ENCODE data around the gene BTF3L4. TPM values are rescaled to one million over a fixed set of nuclear protein-coding genes. Genes with fewer than 3 reads are reported as not detected.
"Not testable (repeated sequence)": the region's sequence is repeated elsewhere in the genome, so short reads cannot be mapped to it uniquely, and the experiment has no call there.

Gene BTF3L4
- total RNA-seq (2014; rRNA removed; shearing (Covaris generic)), result 86.6 and 92.8 TPM in 2 replicates

DNA sequence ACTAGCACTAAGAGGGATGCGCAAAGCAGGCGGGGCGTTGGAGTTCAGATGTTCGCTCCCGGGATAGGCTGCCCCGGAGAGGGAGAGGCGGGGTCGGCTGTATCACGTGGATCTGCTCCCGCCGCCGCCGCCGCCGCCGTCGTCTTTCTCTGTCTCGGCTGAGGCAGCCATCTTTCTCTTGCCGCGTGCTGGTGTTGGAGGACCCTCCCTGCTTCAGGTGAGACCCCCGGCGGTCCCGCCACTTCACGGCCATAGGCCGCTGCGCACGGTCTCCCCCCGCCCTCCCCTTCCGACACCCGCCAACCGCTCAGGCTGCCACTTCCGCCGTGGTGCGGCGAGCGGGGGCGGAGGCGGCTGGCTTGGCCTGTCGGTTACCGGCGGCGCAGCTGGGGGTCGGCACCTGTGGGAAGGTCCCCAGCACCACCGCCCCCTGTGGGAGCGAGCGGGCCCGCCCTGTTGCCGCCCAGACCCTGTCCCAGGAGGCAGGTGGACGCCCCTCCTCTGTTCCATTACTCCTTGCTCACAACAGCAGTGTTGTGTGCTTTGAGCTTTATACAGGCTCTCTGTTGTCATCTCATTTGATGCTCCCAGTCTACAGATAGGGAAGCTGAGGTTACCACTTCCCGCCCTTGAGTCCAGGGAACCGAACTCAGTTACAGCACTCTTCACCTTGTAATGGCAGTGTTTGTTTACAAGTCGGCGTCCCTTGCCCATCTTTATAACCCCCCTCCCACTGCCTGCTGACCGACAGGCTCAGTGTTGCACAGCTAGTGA is at the start of gene BTF3L4:
BTF3L4 (plus strand) TSS at position 133 of the 774 bp plus-strand sequence. CDS start 3,553 bp downstream, outside the sequence.
- DNase-seq (ENCODE audit: low read depth), result peak; percentile 91

DNA sequence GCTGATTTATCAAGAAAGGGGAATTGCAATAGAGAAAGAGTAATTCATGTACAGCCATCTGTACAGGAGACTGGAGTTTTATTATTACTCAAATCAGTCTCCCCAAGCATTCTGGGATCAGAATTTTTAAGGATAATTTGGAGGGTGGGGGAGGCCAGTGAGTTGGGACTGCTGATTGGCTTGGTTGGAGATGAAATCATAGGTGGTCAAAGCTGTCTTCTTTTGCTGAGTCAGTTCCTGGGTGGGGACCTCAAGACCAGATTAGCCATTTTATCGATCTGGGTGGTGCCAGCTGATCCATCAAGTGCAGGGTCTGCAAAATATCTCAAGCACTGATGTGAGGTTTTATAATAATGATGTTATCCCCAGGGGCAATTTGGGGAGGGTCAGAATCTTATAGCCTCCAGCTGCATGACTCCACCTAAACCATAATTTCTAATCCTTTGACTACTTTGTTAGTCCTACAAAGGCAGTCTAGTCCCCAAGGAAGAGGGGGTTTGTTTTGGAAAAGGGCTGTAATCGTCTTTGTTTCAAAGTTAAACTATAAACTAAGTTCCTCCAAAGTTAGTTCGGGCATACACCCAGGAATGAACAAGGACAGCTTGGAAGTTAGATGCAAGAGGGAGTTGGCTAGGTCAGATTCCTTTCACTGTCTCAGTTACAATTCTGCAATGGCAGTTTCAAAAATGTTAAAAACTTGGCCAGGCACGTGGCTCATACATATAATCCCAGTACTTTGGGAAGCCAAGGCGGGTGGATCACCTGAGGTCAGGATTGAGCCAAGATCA is 48.7 kb upstream of the BTF3L4 start:
- DNase-seq (ENCODE audit: low read depth), result no peak

DNA sequence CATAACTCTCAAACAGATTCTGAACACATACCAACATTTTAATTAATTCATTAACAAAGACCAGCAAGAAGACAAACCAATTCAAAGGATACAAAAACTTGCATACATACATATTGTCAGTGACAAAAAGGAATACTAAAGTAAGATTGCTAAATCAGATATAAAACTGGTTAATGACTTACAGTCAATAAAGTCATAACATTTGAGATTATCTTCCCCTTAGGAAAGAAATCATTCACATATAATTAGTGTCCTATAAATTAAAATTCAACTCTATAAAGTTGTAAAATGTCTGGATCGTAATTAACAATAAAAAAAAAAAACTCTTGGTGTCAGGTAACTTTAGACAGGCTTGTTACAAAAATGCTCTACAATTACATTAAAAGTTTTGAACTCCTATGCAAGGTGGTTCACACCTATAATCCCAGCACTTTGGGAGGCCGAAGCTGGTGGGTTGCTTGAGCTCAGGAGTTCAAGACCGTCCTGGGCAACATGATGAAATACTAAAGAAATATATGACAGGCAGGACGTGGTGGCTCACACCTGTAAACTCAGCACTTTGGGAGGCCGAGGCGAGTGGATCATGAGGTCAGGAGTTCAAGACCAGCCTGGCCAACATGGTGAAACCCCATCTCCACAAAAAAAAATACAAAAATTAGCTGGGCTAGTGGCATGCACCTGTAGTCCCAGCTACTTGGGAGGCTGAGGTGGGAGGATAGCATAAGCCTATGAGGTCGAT is 47.9 kb upstream of the BTF3L4 start:
- DNase-seq (ENCODE audit: low read depth), result no peak

DNA sequence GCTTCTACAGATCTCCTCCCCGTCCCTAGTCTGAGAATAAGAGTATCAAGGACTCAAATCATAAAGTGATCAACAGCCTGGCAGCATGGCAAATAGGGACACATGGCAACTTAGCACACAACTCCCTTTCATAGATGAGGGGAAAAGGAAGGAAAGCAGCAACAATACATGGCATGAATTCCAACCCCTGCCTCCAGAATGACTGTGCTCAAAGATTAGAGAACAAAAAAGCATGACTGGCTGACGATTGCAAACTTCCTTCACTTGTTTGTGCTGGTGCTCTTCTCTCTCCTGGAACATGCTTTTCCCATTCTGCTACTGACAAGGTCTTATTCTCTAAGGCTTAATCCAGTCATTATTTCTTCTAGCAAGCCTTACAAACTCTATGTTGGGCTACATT is 34.0 kb upstream of the BTF3L4 start:
- no peak for DNase-seq (ENCODE audit: low read depth)

DNA sequence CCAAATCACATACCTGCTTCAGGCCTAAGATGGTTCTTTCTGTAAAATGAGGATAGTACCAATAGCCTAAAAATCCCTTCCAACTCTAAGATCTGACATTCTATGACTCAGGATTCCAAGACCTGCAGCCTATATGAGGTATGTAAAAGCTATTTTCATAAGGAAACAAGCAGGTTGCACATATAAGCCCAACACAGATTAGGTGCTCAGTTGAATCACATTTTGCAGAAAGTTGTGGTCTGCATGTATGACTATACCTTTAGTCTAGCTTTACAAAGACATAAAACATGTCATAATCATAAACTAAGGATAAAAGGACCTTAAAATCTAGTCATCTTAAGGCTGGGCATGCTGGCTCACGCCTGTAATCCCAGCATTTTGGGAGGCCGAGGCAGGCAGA is 29.8 kb upstream of the BTF3L4 start:
- no peak for DNase-seq (ENCODE audit: low read depth)

DNA sequence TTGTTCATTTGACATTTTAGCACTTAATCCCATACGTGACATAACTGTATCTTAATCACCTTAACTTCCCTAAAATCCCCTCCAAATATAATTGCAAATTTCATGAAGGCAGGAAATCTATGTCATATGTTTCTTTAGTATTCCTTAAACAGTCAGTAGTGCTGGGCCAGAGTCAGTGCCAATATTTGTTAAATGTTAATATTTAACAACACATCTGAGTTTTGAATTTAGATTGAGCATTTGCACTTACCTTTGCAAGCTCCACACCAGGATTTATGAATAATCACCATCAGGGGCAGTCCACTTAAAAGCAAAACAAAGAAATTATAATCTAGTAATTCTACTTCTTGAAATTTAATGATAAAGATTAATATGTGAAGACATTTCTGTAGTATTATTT is 27.8 kb upstream of the BTF3L4 start:
- DNase-seq (ENCODE audit: low read depth), result no peak

DNA sequence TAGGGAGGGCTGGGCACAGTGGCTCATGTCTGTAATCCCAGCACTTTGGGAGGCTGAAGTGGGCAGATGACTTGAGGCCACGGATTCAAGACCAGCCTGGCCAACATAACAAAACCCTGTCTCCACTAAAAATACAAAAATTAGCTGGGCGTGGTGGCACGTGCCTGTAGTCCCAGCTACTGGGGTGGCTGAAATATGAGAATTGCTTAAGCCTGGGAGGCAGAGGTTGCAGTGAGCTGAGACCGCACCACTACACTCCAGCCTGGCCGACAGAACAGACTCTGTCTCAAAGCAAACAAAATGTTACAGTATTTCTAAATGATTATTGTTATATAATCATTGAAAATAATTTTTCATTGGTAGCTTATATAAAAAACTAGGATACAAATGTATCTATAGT is 27.3 kb upstream of the BTF3L4 start:
- not testable (repeated sequence) for DNase-seq (ENCODE audit: low read depth)

DNA sequence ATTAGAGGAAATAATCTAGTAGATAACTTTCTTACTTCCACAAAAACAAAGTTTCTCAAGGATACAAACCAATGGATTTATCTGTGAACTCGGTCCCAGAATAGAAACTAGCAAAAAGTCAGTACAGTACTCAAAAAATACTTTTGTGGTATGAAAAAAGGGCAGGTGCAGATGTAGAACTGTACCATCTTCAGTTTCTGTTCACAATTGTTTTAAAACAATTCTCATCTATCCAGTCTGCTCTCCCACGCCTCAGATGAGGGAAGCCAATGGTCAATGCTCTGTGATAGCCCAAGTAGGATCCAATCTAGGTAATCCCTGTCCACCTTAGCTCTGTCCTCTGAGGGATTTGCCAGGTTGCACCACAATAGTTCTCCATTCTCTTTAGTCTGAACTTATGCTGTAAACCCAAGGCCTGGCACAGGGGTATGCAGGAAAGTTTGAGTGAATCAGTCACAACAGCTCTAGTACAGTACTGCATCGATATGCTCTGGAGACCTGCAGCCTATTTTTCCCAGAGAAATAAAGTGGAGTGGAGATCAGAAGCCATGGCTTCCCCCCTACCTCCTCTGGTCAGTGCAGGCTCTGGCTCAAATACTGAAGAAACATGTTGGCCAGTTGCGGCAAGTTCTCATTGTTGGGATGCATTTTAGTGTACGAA is 23.8 kb upstream of the BTF3L4 start:
- DNase-seq (ENCODE audit: low read depth), result no peak

DNA sequence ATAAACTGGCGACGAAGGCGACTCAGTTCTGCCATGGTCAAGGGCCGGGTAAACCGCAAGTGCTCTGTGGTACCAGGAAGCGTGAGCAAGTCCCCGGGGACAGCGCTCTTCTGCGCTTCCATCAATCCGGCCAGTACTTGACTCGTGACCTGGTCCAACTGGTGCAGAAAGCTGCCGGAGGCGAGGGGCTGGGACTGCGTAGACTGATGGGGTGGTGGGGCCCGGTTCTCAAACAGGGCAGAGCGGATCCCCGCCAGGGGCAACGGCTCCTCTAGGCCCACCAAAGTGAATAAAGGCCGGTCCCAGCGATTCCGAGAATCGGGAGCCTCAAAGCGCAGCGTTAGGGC is 23.3 kb upstream of the BTF3L4 start:
- peak; percentile 75 for DNase-seq (ENCODE audit: low read depth)

DNA sequence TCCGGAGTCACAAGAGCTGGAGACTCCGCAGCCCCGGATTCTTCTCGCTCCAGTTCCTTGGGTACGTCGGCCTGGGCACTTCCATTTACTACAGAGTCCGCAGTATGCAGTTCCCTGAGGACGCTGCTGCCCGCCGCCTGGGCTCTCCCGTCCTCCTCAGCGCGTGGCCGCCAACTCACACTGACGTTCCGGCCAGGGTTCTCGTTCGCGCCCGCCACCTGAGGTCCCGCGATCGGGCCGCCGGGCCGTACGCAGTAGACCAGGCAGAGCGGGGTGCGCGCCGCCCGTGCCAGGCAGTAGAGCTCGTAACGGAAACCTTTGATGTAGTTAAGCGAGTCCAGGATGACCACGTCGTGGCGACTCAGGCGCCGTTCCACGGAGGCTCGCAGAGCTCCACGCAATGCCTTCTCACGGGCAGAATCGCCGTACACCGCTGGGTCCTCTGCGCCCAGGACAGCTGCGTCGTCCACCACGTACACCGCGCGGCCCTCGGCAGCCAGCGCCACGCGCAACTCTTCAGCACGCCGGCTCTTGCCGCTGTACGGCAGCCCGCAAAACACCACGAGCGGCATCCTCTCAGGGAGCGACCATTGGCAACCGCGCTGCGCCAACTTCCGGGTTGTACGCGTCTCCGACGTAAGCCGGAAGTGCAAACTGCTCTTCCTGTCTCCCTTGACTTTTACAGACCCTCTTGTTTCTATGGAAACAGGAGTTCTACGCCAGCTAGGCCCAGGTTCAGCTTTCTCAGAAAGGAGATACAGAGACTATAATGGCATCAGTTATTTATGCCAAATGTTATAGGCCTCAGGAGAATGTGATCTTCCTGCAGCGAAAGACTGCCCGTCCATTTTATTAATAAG is 22.7 kb upstream of the BTF3L4 start, which contains the start of gene KTI12:
KTI12 (minus strand) TSS at position 621 of the 860 bp plus-strand sequence; CDS start at position 572, 49 bp downstream.
- peak; percentile 92 for DNase-seq (ENCODE audit: low read depth)

DNA sequence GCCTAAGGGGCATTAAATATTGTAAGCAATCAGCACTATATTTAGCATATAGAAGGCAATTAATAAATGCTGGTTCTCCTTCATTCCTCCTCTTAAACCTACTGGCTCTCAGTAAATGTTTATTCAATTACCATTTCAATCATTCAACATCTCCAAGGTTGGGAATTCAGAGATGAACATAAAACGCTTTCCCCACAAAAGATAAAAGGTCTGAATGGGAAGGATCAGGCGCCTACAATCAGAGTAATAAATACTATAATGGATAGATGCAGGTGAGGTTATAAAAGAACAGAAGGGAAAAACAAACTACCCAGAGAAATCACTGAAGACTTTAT is 22.1 kb upstream of the BTF3L4 start:
- DNase-seq (ENCODE audit: low read depth), result no peak

DNA sequence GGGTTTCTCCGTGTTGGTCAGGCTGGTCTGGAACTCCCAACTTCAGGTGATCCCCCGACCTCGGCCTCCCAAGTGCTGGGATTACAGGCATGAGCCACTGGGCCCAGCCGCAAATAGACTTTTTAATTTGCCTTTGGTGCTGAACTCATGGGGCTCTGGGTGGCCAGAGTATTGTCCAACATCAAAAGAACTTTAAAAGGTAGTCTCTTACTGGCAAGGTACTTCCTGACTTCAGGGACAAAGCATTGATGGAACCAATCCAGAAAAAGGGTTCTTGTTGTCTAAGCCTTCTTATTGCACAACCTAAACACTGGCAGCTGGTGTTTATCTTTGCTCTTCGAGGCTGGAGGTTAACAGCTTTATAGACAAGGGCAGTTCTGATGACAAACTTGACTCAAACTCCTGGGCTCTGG is 18.7 kb upstream of the BTF3L4 start:
- no peak for DNase-seq (ENCODE audit: low read depth)

DNA sequence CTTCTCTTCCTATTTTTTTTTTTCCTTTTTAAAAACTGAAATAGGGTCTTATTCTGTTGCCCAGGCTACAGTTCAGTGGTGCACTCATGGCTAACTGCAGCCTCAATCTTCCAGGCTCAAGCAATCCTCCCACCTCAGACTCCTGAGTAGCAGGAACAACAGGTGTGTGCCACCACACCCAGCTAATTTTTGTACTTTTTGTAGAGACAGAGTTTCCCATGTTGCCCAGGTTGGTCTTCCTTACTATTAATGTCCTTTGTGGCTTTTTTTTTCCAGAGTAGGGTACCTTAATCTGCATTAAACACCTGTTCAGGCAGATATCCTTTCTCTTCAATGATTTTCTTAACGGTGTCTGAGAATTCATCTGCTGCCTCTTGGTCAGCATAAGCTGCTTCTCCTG is 18.2 kb upstream of the BTF3L4 start:
- no peak for DNase-seq (ENCODE audit: low read depth)

DNA sequence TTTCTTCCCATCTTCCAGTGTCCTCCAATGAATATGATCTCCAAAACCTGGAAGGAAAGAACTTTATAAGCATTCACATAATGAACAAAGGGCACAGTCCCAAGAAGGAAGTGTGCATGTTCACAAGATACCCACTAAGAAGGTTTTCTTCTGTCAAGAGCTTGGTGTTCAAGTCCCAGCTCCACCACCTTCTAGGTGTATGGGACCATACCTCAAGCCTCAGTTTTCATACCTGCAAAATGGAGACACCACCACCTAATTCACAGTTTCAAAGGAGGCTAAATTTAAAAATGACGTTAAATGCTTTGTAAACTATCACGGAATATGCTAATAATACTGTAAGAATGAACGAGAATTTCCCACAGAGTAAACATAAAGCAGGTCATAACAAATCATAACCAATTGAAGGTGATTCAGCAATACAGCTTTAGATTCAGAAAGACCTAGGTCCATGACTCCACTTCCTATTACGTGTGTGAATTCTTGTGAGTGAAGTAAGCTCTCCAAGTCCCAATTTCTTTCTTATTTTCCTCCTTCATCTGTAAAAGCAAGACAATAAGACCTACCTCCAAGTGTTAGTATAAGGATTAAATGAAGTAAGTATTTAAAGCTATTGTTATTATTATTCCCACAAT is 14.4 kb upstream of the BTF3L4 start:
- DNase-seq (ENCODE audit: low read depth), result no peak

DNA sequence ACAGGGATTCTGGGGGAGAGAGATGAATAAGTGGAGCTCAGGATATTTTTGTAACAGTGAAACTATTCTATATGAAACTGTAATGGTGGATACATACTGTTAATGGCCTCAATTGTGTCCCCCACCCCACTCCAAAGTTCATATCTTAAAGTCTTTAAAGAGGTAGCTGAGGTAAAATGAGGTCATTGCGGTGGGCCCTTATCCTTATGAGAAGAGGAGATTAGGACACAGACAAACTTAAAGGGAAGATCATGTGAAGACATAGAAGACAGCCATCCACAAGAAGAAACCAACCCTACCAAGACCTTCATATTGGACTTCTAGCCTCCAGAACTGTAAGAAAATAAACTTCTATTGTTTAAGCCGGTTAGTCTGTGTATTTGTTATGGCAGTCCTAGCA is 10.9 kb upstream of the BTF3L4 start:
- DNase-seq (ENCODE audit: low read depth), result no peak

DNA sequence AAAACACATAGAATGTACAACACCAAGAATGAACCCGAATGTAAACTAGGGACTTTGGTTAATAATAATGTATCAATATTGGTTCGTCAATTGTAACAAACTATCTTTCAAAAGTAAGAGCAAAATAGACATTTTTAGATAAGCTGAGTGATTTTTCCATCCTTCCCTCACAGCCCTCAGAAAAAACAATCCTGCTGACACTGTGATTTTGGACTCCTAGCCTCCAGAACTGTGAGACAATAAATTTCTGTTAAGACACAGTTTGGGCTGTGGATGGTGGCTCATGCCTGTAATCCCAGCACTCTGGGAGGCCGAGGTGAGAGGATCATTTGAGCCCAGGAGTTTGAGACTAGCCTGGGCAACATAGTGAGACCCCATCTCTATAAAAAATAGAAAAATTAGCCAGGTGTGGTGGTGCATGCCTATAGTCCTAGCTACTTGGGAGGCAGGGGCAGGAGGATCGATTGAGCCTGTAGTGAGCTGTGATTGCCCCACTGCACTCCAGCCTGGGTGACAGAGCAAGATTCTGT is 10.4 kb upstream of the BTF3L4 start:
- not testable (repeated sequence) for DNase-seq (ENCODE audit: low read depth)

DNA sequence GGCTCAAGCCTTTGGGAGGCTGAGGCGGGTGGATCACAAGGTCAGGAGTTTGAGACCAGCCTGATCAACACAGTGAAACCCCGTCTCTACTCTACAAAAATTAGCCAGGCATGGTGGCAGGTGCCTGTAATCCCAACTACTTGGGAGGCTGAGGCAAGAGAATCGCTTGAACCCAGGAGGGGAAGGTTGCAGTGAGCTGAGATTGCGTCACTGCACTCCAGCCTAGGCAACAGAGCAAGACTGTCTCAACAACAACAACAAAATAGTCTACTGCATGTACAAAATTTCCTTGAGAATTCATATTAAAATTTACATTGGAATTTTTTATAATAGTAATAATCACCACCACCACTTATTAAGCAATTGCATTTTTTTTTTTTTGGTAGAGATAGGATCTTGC is 6.8 kb upstream of the BTF3L4 start:
- not testable (repeated sequence) for DNase-seq (ENCODE audit: low read depth)

DNA sequence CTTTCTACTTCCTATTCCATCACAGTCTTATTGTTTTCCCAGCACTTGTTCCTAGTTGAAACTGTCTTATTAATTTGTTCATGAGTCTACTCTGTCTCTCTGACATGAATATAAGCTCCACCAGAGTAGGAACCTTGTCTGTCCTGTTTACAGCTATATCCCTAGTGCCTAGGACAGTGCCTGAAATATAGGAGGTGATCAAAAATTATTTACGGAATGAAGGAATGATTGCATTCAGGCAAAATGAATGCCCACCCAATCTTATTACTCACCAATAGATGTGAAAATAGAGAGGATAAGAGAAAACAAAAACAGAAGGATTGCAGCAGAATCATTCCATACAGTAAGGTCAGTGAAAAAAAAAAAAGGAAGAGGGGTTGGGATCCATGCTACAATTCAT is 2.2 kb upstream of the BTF3L4 start:
- DNase-seq (ENCODE audit: low read depth), result no peak

DNA sequence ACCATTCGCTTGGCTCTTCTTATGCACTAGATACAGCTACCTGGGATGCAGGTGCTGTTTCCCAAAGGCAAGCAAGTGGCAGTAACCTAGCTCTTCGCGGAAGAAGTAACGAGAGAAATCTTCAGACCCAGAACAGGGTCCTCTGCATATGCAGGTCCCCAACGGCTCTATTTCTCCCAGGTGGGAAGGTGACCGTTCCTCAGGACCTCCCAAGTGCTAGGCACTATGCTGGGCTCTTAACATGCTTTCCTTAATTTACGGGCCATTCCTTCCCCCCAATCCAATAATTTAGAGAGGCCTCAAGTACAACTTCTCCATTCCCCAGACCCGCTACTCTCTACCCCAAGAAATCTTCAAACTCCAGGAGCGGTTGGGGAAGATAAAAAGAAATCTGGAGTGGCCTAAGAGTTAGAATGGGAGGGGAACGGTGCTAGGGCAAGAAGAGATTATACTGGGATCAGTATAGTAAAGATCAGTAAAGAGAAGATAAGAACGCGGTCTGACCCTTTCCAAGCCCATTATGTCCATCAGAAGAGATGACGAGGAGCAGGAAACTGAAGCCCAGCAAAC is 1.5 kb upstream of the BTF3L4 start:
- no peak for DNase-seq (ENCODE audit: low read depth)
